Measurements from ENCODE around the gene LHFPL2. TPM values are rescaled to one million over a fixed set of nuclear protein-coding genes. Genes with fewer than 3 reads are reported as not detected.

Gene LHFPL2
- total RNA-seq, 1 experiment from 2014 or later: 4.8 TPM

DNA sequence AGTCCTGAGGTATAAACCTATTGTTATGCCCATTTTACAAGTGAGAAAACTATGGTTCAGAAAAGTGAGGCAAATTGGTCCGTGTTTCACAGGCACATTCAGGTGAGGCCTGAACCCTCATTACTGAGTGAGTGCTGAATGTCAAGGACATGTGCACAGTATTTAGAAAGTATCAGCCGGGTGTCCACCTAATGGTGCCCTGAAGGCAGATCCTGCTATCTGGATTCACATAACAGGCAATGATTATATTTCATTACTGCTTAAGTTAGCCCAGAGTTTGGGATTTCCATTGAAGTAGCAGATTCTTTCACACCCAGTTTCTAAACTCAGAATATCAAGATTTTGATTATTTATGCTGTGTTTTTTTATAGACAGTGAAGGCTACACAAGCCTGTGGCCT lies 142.7 kb downstream of the LHFPL2 start:
- Histone ChIP-seq H3K36me3 (ENCODE audit: insufficient read depth, low read length) (peaks cover 5% of the 10 kb centered on the region; the same call in 1 of the 2 replicates), H3K9me2 (replicated peaks; ENCODE audit: insufficient read depth, low read length) (no peaks in the 10 kb centered on the region), H3K4me3 (ENCODE audit: low read length) (no peak overlapping the region), H3K27me3 (ENCODE audit: low read length) (no peaks in the 10 kb centered on the region), H3K79me2 (ENCODE audit: low read length) (no peaks in the 10 kb centered on the region), H4K20me1 (ENCODE audit: insufficient read depth, low read depth, low read length) (no peaks in the 10 kb centered on the region), H3K9ac (ENCODE audit: low read length) (no peak overlapping the region), H3K27ac (ENCODE audit: low read length) (no peak overlapping the region), H3K4me1 (ENCODE audit: low read length) (peaks cover 70% of the 10 kb centered on the region), H3K4me2 (ENCODE audit: low read depth, low read length, poor library complexity, severe bottlenecking) (no peak overlapping the region), H2AFZ (ENCODE audit: low read length) (no peak overlapping the region), H3K9me3 (ENCODE audit: low read length) (no peaks in the 10 kb centered on the region)
- no peak for DNase-seq

GRCh38 chr5:78504704-78505677 lies 143.6 kb downstream of the LHFPL2 start:
- DNase-seq: no peak
- Histone ChIP-seq H2AFZ (ENCODE audit: low read length) (no peak overlapping the region), H3K27ac (ENCODE audit: low read length) (no peak overlapping the region), H4K20me1 (ENCODE audit: insufficient read depth, low read depth, low read length) (no peaks in the 10 kb centered on the region), H3K9me2 (replicated peaks; ENCODE audit: insufficient read depth, low read length) (no peaks in the 10 kb centered on the region), H3K79me2 (ENCODE audit: low read length) (no peaks in the 10 kb centered on the region), H3K36me3 (ENCODE audit: insufficient read depth, low read length) (peaks cover 5% of the 10 kb centered on the region; the same call in 1 of the 2 replicates), H3K4me2 (ENCODE audit: low read depth, low read length, poor library complexity, severe bottlenecking) (no peak overlapping the region), H3K4me3 (ENCODE audit: low read length) (no peak overlapping the region), H3K4me1 (ENCODE audit: low read length) (peaks cover 61% of the 10 kb centered on the region), H3K9me3 (ENCODE audit: low read length) (no peaks in the 10 kb centered on the region), H3K9ac (ENCODE audit: low read length) (no peak overlapping the region), H3K27me3 (ENCODE audit: low read length) (no peaks in the 10 kb centered on the region)

- Histone ChIP-seq H3K27ac (ENCODE audit: low read length) (no peak overlapping the region), H3K27me3 (ENCODE audit: low read length) (no peaks in the 10 kb centered on the region), H3K36me3 (ENCODE audit: insufficient read depth, low read length) (peaks cover 5% of the 10 kb centered on the region; the same call in 1 of the 2 replicates), H4K20me1 (ENCODE audit: insufficient read depth, low read depth, low read length) (no peaks in the 10 kb centered on the region), H3K9ac (ENCODE audit: low read length) (no peak overlapping the region), H3K79me2 (ENCODE audit: low read length) (no peaks in the 10 kb centered on the region), H2AFZ (ENCODE audit: low read length) (no peak overlapping the region), H3K9me3 (ENCODE audit: low read length) (no peaks in the 10 kb centered on the region), H3K4me3 (ENCODE audit: low read length) (no peak overlapping the region), H3K4me2 (ENCODE audit: low read depth, low read length, poor library complexity, severe bottlenecking) (no peak overlapping the region), H3K4me1 (ENCODE audit: low read length) (peaks cover 52% of the 10 kb centered on the region), H3K9me2 (replicated peaks; ENCODE audit: insufficient read depth, low read length) (no peaks in the 10 kb centered on the region)
- no peak for DNase-seq
Observed at GRCh38 chr5:78503958-78504653, 144.5 kb downstream of the LHFPL2 start.

DNA sequence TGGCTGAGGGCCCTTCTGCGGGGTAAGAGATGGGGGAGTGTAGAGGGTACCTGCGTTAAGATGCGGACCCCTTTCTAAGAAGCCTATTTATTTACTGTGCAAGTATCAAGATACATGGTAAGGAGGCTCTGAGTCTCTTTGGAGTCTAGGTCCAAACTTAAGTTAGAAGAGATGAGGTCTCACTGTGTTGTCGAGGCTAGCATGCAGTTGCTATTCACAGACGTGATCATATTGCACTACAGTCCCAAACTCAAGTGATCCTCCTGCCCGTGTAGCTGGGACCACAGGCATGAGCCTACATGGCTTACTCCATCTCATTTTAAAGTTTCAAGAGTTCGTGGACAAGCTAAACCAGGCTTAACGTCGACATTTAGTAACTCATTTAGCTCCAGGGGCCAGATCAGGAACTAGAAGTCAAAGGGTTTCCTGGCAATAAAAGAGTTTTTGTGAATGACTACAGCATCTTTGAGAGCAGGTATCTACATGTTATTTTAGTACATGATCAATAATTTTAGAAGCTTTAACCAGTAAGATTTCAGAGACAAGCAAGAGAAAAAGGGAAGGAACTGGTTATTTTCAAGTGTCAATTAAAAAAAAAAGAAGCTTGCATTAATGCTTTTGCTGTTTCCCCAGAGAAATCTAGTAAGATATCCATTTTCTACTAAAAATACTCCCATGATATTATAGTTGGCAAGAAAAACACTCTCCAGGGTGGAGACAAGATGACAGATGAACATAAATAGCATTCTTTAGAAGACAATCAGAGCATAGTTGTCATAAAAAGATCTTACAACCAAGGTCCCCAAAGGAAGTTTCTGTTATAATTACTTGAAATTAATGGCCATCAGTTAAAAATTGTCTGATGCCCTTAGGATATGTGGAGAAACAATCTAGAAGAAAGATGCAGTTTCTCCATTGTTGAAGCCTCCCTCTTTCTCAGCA lies 146.9 kb downstream of the LHFPL2 start:
- H3K4me2 ChIP-seq (ENCODE audit: low read depth, low read length, poor library complexity, severe bottlenecking): peak overlapping the region; percentile 45
- no peaks in the 10 kb centered on the region for H3K27me3 ChIP-seq (ENCODE audit: low read length)
- DNase-seq: no peak
- H2AFZ ChIP-seq (ENCODE audit: low read length): no peak overlapping the region
- H3K36me3 ChIP-seq (ENCODE audit: insufficient read depth, low read length): peaks cover 3% of the 10 kb centered on the region; the same call in 1 of the 2 replicates
- H3K9ac ChIP-seq (ENCODE audit: low read length): no peak overlapping the region
- H4K20me1 ChIP-seq (ENCODE audit: insufficient read depth, low read depth, low read length): 0 out of 2 replicates have a peak, but pooled peaks cover 3% of the 10 kb centered on the region
- no peaks in the 10 kb centered on the region for H3K9me2 ChIP-seq (replicated peaks; ENCODE audit: insufficient read depth, low read length)
- no peaks in the 10 kb centered on the region for H3K79me2 ChIP-seq (ENCODE audit: low read length)
- H3K4me1 ChIP-seq (ENCODE audit: low read length): peaks cover 61% of the 10 kb centered on the region
- H3K9me3 ChIP-seq (ENCODE audit: low read length): no peaks in the 10 kb centered on the region
- 0 out of 2 replicates have a peak overlapping the region, but pooled peaks have one; percentile 8 for H3K27ac ChIP-seq (ENCODE audit: low read length)
- no peak overlapping the region for H3K4me3 ChIP-seq (ENCODE audit: low read length)

DNA sequence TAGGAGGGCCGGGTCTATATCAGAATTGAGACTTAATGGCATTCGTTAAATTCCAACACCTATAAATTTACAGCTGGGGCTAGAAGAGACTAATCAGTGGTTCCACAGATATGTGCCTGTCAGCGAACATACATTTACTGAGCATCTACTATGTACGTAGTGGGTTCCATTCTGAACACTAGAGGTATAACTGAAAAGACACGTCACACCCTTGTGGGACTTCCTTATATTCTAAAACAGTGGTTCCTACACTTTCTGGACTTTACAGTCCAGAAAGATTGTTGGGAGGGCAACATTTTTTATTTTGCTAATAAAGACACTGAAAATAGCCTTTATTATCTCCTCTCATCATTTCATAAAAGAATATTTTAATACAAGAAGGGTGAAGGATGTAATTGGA lies 147.7 kb downstream of the LHFPL2 start:
- Histone ChIP-seq H3K27me3 (ENCODE audit: low read length) (no peaks in the 10 kb centered on the region), H4K20me1 (ENCODE audit: insufficient read depth, low read depth, low read length) (0 out of 2 replicates have a peak, but pooled peaks cover 3% of the 10 kb centered on the region), H3K4me1 (ENCODE audit: low read length) (peaks cover 64% of the 10 kb centered on the region), H3K27ac (ENCODE audit: low read length) (no peak overlapping the region), H2AFZ (ENCODE audit: low read length) (no peak overlapping the region), H3K9me2 (replicated peaks; ENCODE audit: insufficient read depth, low read length) (no peaks in the 10 kb centered on the region), H3K4me2 (ENCODE audit: low read depth, low read length, poor library complexity, severe bottlenecking) (no peak overlapping the region), H3K36me3 (ENCODE audit: insufficient read depth, low read length) (peaks cover 3% of the 10 kb centered on the region; the same call in 1 of the 2 replicates), H3K79me2 (ENCODE audit: low read length) (no peaks in the 10 kb centered on the region), H3K9me3 (ENCODE audit: low read length) (no peaks in the 10 kb centered on the region), H3K4me3 (ENCODE audit: low read length) (no peak overlapping the region), H3K9ac (ENCODE audit: low read length) (no peak overlapping the region)
- no peak for DNase-seq

DNA sequence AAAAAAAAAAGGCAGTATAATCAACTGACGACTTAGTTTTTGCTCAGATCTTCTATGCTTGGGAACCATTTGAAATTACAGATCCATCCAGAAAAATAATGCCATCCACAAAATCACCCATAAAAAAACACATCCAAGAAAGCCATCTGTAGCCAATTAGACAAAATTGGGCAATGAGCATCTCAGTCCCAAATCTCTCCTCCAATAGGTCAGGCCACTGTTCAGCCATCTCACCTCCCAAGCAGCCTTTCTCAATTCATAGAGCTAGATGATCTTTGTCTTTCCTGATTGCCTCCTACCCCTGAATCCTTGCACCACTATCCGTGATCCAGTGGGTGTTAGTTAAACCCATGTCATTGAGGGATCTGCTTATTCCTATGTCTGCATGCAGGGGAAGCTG lies 148.5 kb downstream of the LHFPL2 start:
- no peak overlapping the region for H3K4me3 ChIP-seq (ENCODE audit: low read length)
- H3K9me3 ChIP-seq (ENCODE audit: low read length): no peaks in the 10 kb centered on the region
- 0 out of 2 replicates have a peak, but pooled peaks cover 3% of the 10 kb centered on the region for H4K20me1 ChIP-seq (ENCODE audit: insufficient read depth, low read depth, low read length)
- H3K79me2 ChIP-seq (ENCODE audit: low read length): no peaks in the 10 kb centered on the region
- H3K9ac ChIP-seq (ENCODE audit: low read length): no peak overlapping the region
- no peak overlapping the region for H3K27ac ChIP-seq (ENCODE audit: low read length)
- no peaks in the 10 kb centered on the region for H3K27me3 ChIP-seq (ENCODE audit: low read length)
- H3K9me2 ChIP-seq (replicated peaks; ENCODE audit: insufficient read depth, low read length): no peaks in the 10 kb centered on the region
- DNase-seq: no peak
- no peak overlapping the region for H2AFZ ChIP-seq (ENCODE audit: low read length)
- peaks cover under 1% of the 10 kb centered on the region; the same call in 1 of the 2 replicates for H3K36me3 ChIP-seq (ENCODE audit: insufficient read depth, low read length)
- no peak overlapping the region for H3K4me2 ChIP-seq (ENCODE audit: low read depth, low read length, poor library complexity, severe bottlenecking)
- H3K4me1 ChIP-seq (ENCODE audit: low read length): peaks cover 59% of the 10 kb centered on the region

DNA sequence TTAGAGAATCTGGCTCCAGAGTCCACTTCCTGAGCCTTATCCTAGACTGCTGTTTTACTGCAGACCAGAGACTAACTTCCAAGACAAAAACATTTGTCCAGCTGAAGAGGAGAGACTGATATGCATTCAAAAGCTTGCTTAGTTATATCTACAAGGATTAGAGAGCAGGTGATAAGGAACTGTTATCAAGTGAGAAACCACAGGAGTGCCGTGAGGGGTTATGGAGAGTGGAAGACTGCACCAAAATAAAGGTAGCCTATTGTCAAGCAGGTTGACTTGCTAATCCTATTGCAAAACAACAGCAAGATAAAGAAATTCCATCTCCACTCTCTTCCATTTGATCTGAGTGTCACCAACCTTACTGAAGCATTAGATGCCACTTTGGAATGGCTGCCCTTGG lies 149.1 kb downstream of the LHFPL2 start:
- DNase-seq: no peak
- H3K9me3 ChIP-seq (ENCODE audit: low read length): no peaks in the 10 kb centered on the region
- H3K9me2 ChIP-seq (replicated peaks; ENCODE audit: insufficient read depth, low read length): no peaks in the 10 kb centered on the region
- no peaks in the 10 kb centered on the region for H3K79me2 ChIP-seq (ENCODE audit: low read length)
- no peak overlapping the region for H3K27ac ChIP-seq (ENCODE audit: low read length)
- H4K20me1 ChIP-seq (ENCODE audit: insufficient read depth, low read depth, low read length): 0 out of 2 replicates have a peak, but pooled peaks cover 3% of the 10 kb centered on the region
- no peaks in the 10 kb centered on the region for H3K27me3 ChIP-seq (ENCODE audit: low read length)
- H3K4me2 ChIP-seq (ENCODE audit: low read depth, low read length, poor library complexity, severe bottlenecking): no peak overlapping the region
- no peak overlapping the region for H3K4me3 ChIP-seq (ENCODE audit: low read length)
- peaks cover 5% of the 10 kb centered on the region; the same call in 1 of the 2 replicates for H3K36me3 ChIP-seq (ENCODE audit: insufficient read depth, low read length)
- H3K9ac ChIP-seq (ENCODE audit: low read length): no peak overlapping the region
- H2AFZ ChIP-seq (ENCODE audit: low read length): no peak overlapping the region
- H3K4me1 ChIP-seq (ENCODE audit: low read length): peaks cover 56% of the 10 kb centered on the region
